ENCODE results near the gene ZNF516. TPM values are rescaled to one million over a fixed set of nuclear protein-coding genes. Genes with fewer than 3 reads are reported as not detected.

Gene ZNF516
- total RNA-seq, 1 donor from 2014 or later: 21.6 TPM

- DNase-seq (ENCODE audit: low spot score in 2 of 2): no peak
- peaks cover 8 to 27% of the 10 kb centered on the region in 2 donors for H3K36me3 ChIP-seq
- TF ChIP-seq CTCF (IDR thresholded peaks at IDR 0.05): no peak
- H3K27me3 ChIP-seq: no peaks in the 10 kb centered on the region
- intact Hi-C loops (cut with DNase I): no loop called here
- no peaks in the 10 kb centered on the region for H3K9me3 ChIP-seq
- H3K27ac ChIP-seq: no peak overlapping the region
- no peaks in the 10 kb centered on the region for H3K4me1 ChIP-seq
- H3K4me3 ChIP-seq: no peak overlapping the region
Observed at GRCh38 chr18:76370201-76370600, 124.8 kb downstream of the ZNF516 start.

GRCh38 chr18:76369791-76370190 lies 125.3 kb downstream of the ZNF516 start:
- no peak for TF ChIP-seq CTCF (IDR thresholded peaks at IDR 0.05)
- intact Hi-C loops (cut with DNase I): no loop called here
- Histone ChIP-seq H3K27ac (no peak overlapping the region), H3K4me3 (no peak overlapping the region), H3K36me3 (peaks cover 8 to 27% of the 10 kb centered on the region in 2 donors), H3K9me3 (no peaks in the 10 kb centered on the region), H3K4me1 (no peaks in the 10 kb centered on the region), H3K27me3 (no peaks in the 10 kb centered on the region)
- DNase-seq (ENCODE audit: low spot score in 2 of 2): no peak

GRCh38 chr18:76368976-76369375 lies 126.1 kb downstream of the ZNF516 start:
- Histone ChIP-seq H3K36me3 (peaks cover 8 to 27% of the 10 kb centered on the region in 2 donors), H3K4me3 (no peak overlapping the region), H3K27me3 (no peaks in the 10 kb centered on the region), H3K9me3 (no peaks in the 10 kb centered on the region), H3K27ac (no peak overlapping the region), H3K4me1 (no peaks in the 10 kb centered on the region)
- DNase-seq (ENCODE audit: low spot score in 2 of 2): no peak
- TF ChIP-seq CTCF (IDR thresholded peaks at IDR 0.05): no peak
- intact Hi-C loops (cut with DNase I): no loop called here

GRCh38 chr18:76368271-76368670 lies 126.8 kb downstream of the ZNF516 start:
- intact Hi-C loops (cut with DNase I): no loop called here
- no peak for TF ChIP-seq CTCF (IDR thresholded peaks at IDR 0.05)
- no peak for DNase-seq (ENCODE audit: low spot score in 2 of 2)
- no peaks in the 10 kb centered on the region for H3K27me3 ChIP-seq
- H3K4me1 ChIP-seq: no peaks in the 10 kb centered on the region
- H3K36me3 ChIP-seq: peaks cover 8 to 27% of the 10 kb centered on the region in 2 donors
- H3K9me3 ChIP-seq: no peaks in the 10 kb centered on the region
- no peak overlapping the region for H3K4me3 ChIP-seq
- H3K27ac ChIP-seq: no peak overlapping the region

GRCh38 chr18:76367168-76368125 lies 127.6 kb downstream of the ZNF516 start:
- peaks cover 8 to 27% of the 10 kb centered on the region in 2 donors for H3K36me3 ChIP-seq
- intact Hi-C loops (cut with DNase I): no loop called here

More at GRCh38 chr18:76367168-76368125, 127.6 kb downstream of the ZNF516 start:
- DNase-seq (ENCODE audit: low spot score in 2 of 2): no peak
- no peaks in the 10 kb centered on the region for H3K4me1 ChIP-seq
- H3K9me3 ChIP-seq: no peaks in the 10 kb centered on the region
- no peak overlapping the region for H3K27ac ChIP-seq
- no peaks in the 10 kb centered on the region for H3K27me3 ChIP-seq
- no peak for TF ChIP-seq CTCF (IDR thresholded peaks at IDR 0.05)
- no peak overlapping the region for H3K4me3 ChIP-seq

Measured in ascending aorta (tissue), 2 donors.